Breast epithelium (tissue), 3 donors: ENCODE measurements around the gene STRN4.

ENCODE experiments used
- CTCF ChIP-seq, 3 donors: fragments of 450-650 bp; IDR thresholded peaks; one replicate each; pipeline ENCODE4 v1.5.1; 2016 to 2017; ENCODE audit warnings: antibody characterized with exemption in 3 of 3, mild to moderate bottlenecking in 3 of 3, moderate library complexity in 3 of 3
- POLR2A ChIP-seq: fragments of 450-650 bp; IDR thresholded peaks from one replicate; pipeline ENCODE4 v1.6.1; 2016; ENCODE audit warnings: antibody characterized with exemption, mild to moderate bottlenecking, moderate library complexity
- POLR2AphosphoS5 ChIP-seq, 3 donors: sonication (generic); formaldehyde crosslinking; IDR thresholded peaks; one replicate each; pipeline ENCODE4 v1.6.1; 2017; ENCODE audit warnings: antibody characterized with exemption in 3 of 3

- no peak for TF ChIP-seq CTCF (IDR thresholded peaks at IDR 0.05)
- no peak for TF ChIP-seq POLR2AphosphoS5 (IDR thresholded peaks at IDR 0.05)
- no peak for TF ChIP-seq POLR2A
These were observed 22.8 kb downstream of the STRN4 start for GRCh38 chr19:46723471-46723870.
